HepG2 (cell line): ENCODE results near the gene HMHB1. TPM values are rescaled to one million over a fixed set of nuclear protein-coding genes. Genes with fewer than 3 reads are reported as not detected.

Experiments
- ATAC-seq: fragments of 200-7000 bp; cut with Tn5 transposase; 3 replicates; pipeline ENCODE4 v1.9.1; 2020; ENCODE audit warnings: mild to moderate bottlenecking, moderate library complexity
- BruUV-seq: library from RNA; stranded (reverse); fragments of 400-500 nt; replicated peaks from 2 replicates; lab custom pipeline; 2021; lab: Mats Ljungman, UMichigan
- CTCF ChIA-PET: fragments of 300-600 bp; formaldehyde crosslinking; extraction: SDS; loops from one replicate; lab custom pipeline; 2021; ENCODE audit warnings: low total read pairs, inconsistent platforms, low intra/inter-chr PET ratio; lab: Yijun Ruan, JAX
- POLR2A ChIA-PET: fragments of 350-600 bp; sonication (Branson Sonifier 250); formaldehyde crosslinking; loops from one replicate; lab custom pipeline; 2020; ENCODE audit warnings: antibody characterized with exemption, inconsistent platforms; lab: Yijun Ruan, JAX
- DNase-seq: peaks from one replicate; pipeline ENCODE4 v3.0.0-alpha.2; 2015; ENCODE audit warnings: low spot score
- FAIRE-seq: peaks from 3 replicates; lab custom pipeline; 2011; peaks lifted over from hg19 to GRCh38; lab: Jason Lieb, UNC
- H2AFZ ChIP-seq: one replicate; pipeline ENCODE4 v1.6.1; 2011; ENCODE audit warnings: low read length, inconsistent platforms
- H3K27ac ChIP-seq: fragments of 300-600 bp; 3 replicates; pipeline ENCODE4 v1.8.0; 2011; ENCODE audit warnings: mixed run types, mild to moderate bottlenecking, mixed read lengths, low read length, inconsistent platforms; ENCODE audit not compliant: insufficient read depth; ENCODE audit errors: extremely low read length
- H3K27me3 ChIP-seq, 2 experiments: fragments of 200-600 bp in 1 of 2; 2 replicates in 1 of 2; 3 replicates in 1 of 2; pipeline versions ENCODE4 v1.6.0 to v1.8.0; 2011; ENCODE audit warnings: low read length in 2 of 2, mild to moderate bottlenecking in 2 of 2, moderate library complexity in 2 of 2, inconsistent platforms in 1 of 2; ENCODE audit not compliant: insufficient read depth in 2 of 2, control insufficient read depth in 1 of 2
- H3K36me3 ChIP-seq, 2 experiments: fragments of 200-600 bp in 1 of 2; replicated peaks in 1 of 2; 2 replicates in 1 of 2; 3 replicates in 1 of 2; pipeline versions ENCODE4 v1.5.1 to v1.8.0; 2011; ENCODE audit warnings: low read length in 2 of 2, inconsistent platforms in 1 of 2; ENCODE audit not compliant: insufficient read depth in 2 of 2, control insufficient read depth in 1 of 2
- H3K4me1 ChIP-seq: 2 replicates; pipeline ENCODE4 v1.5.1; 2012; ENCODE audit warnings: low read length, inconsistent platforms; ENCODE audit not compliant: insufficient read depth
- H3K4me2 ChIP-seq: 2 replicates; pipeline ENCODE4 v1.6.0; 2011; ENCODE audit warnings: low read depth, low read length, inconsistent platforms
- H3K4me3 ChIP-seq, 3 experiments: fragments of 200-600 bp in 1 of 3; sonication (generic), shearing (Covaris generic) in 1 of 3; replicated peaks in 1 of 3; 2 replicates each; pipeline ENCODE4 v1.5.1; 2011 to 2016; ENCODE audit warnings: low read length in 3 of 3, inconsistent platforms in 2 of 3, low read depth in 2 of 3, mild to moderate bottlenecking in 2 of 3, control low read depth in 1 of 3, mixed read lengths in 1 of 3; ENCODE audit not compliant: insufficient read depth in 1 of 3
- H3K79me2 ChIP-seq: one replicate; pipeline ENCODE4 v1.6.1; 2011; ENCODE audit warnings: low read length, inconsistent platforms; ENCODE audit not compliant: insufficient read depth
- H3K9ac ChIP-seq: 2 replicates; pipeline ENCODE4 v1.6.0; 2011; ENCODE audit warnings: mild to moderate bottlenecking, low read depth, low read length, inconsistent platforms; ENCODE audit not compliant: insufficient read depth
- H3K9me3 ChIP-seq: 2 replicates; pipeline ENCODE4 v1.5.1; 2012; ENCODE audit warnings: mild to moderate bottlenecking, low read length
- H4K20me1 ChIP-seq: 2 replicates; pipeline ENCODE4 v1.6.0; 2011; ENCODE audit warnings: inconsistent platforms, mild to moderate bottlenecking, low read length, moderate library complexity; ENCODE audit not compliant: insufficient read depth
- AFF4 ChIP-seq: sonication (generic); formaldehyde crosslinking; IDR thresholded peaks from 2 replicates; pipeline ENCODE4 v1.4.0; 2020; ENCODE audit warnings: missing genetic modification reagents
- ATF2 ChIP-seq: sonication (generic); formaldehyde crosslinking; IDR thresholded peaks from 2 replicates; pipeline ENCODE4 v1.4.0; 2020; ENCODE audit warnings: missing genetic modification reagents
- DBP ChIP-seq: sonication (generic); formaldehyde crosslinking; IDR thresholded peaks from 2 replicates; pipeline ENCODE4 v1.4.0; 2020; ENCODE audit warnings: missing genetic modification reagents; ENCODE audit errors: not compliant biosample characterization
- ERF ChIP-seq: IDR thresholded peaks from 2 replicates; pipeline ENCODE4 v1.6.1; 2018; ENCODE audit warnings: missing biosample characterization, missing genetic modification reagents
- FOXP4 ChIP-seq: sonication (generic); formaldehyde crosslinking; IDR thresholded peaks from 2 replicates; pipeline ENCODE4 v1.4.0; 2020; ENCODE audit warnings: missing genetic modification reagents
- NR1H2 ChIP-seq: sonication (generic); formaldehyde crosslinking; IDR thresholded peaks from 2 replicates; pipeline ENCODE4 v1.8.1; 2022; ENCODE audit warnings: low read depth, missing genetic modification reagents, borderline replicate concordance
- PAF1 ChIP-seq: IDR thresholded peaks from 2 replicates; pipeline ENCODE4 v1.6.1; 2016; ENCODE audit warnings: missing genetic modification reagents, missing compliant biosample characterization
- PAX8 ChIP-seq: sonication (generic); formaldehyde crosslinking; IDR thresholded peaks from 2 replicates; pipeline ENCODE4 v1.8.0; 2022; ENCODE audit warnings: mild to moderate bottlenecking, missing genetic modification reagents, borderline replicate concordance
- RNF219 ChIP-seq: sonication (generic); formaldehyde crosslinking; IDR thresholded peaks from 2 replicates; pipeline ENCODE4 v1.5.0; 2020; ENCODE audit warnings: mild to moderate bottlenecking, missing genetic modification reagents
- SRSF4 ChIP-seq: fragments of 200-400 bp; formaldehyde crosslinking; IDR thresholded peaks from one replicate; pipeline ENCODE4 v1.6.1; 2018; ENCODE audit warnings: mild to moderate bottlenecking, low read depth, low read length, moderate library complexity; ENCODE audit not compliant: poor library complexity, severe bottlenecking
- ZNF10 ChIP-seq: sonication (generic); formaldehyde crosslinking; IDR thresholded peaks from 2 replicates; pipeline ENCODE4 v1.4.0; 2020; ENCODE audit warnings: mild to moderate bottlenecking, low read depth, missing genetic modification reagents, borderline replicate concordance
- ZNF124 ChIP-seq: sonication (generic); formaldehyde crosslinking; IDR thresholded peaks from 2 replicates; pipeline ENCODE4 v1.4.0; 2020; ENCODE audit warnings: missing genetic modification reagents
- ZNF335 ChIP-seq: sonication (generic); formaldehyde crosslinking; IDR thresholded peaks from 2 replicates; pipeline ENCODE4 v1.4.0; 2020; ENCODE audit warnings: missing genetic modification reagents
- ZNF552 ChIP-seq: sonication (generic); formaldehyde crosslinking; IDR thresholded peaks from 2 replicates; pipeline ENCODE4 v1.9.0; 2022; ENCODE audit warnings: missing genetic modification reagents, mild to moderate bottlenecking, borderline replicate concordance
- ZNF790 ChIP-seq: sonication (generic); formaldehyde crosslinking; IDR thresholded peaks from 2 replicates; pipeline ENCODE4 v1.8.0; 2022; ENCODE audit warnings: missing genetic modification reagents, mild to moderate bottlenecking, borderline replicate concordance
- in situ Hi-C: cut with HindIII; loops from 2 replicates; pipeline ENCODE4 v1.10.0; 2017; ENCODE audit warnings: low pct_unique_long_range_greater_than_20kb; ENCODE audit not compliant: extremely low pct_ligation_motif_present
- intact Hi-C: fragments of 100-400 bp; cut with micrococcal nuclease; formaldehyde crosslinking; loops from one replicate; pipeline ENCODE4 v1.10.0; 2022; ENCODE audit not compliant: unreplicated experiment
- polyA plus RNA-seq, 8 experiments: library from polyadenylated mRNA; depleted of rRNA in 3 of 8; stranded (reverse) in 7 of 8; unstranded in 1 of 8; fragments of >200 nt; fragmentation: Illumina TruSeq in 4 of 8; extraction: Trizol in 4 of 8; gene quantifications; 2 replicates each; pipeline versions ENCODE4 v1.2.1 to v1.2.3, GENCODE V29; 2011 to 2016; ENCODE audit warnings: low read depth in 4 of 8, missing spikeins in 1 of 8, mixed read lengths in 1 of 8; ENCODE audit not compliant: insufficient read depth in 1 of 8
- total RNA-seq, 5 experiments: library from RNA; depleted of rRNA; stranded (reverse); fragments of >200 nt; fragmentation: Illumina TruSeq; extraction: Trizol; gene quantifications; 2 replicates each; pipeline ENCODE4 v1.2.3, GENCODE V29; 2016; ENCODE audit warnings: low read depth in 1 of 5

Gene HMHB1
- total and polyA plus RNA-seq, 2 of the 13 experiments (the other 11 are each of a cell fraction or from before 2014, with no cell fraction given), result not detected

- no peaks in the 10 kb centered on the region for H4K20me1 ChIP-seq
- no peak overlapping the region for H2AFZ ChIP-seq
- H3K36me3 ChIP-seq, result no peaks in the 10 kb centered on the region
- no peak overlapping the region for H3K9ac ChIP-seq
- no peak overlapping the region for H3K27ac ChIP-seq
- POLR2A ChIA-PET, result no interaction called here
- no peak overlapping the region for H3K4me3 ChIP-seq
- CTCF ChIA-PET, result no interaction called here
- no peak overlapping the region for H3K4me2 ChIP-seq
- no TSS peak for BruUV-seq
- H3K27me3 ChIP-seq, result no peaks in the 10 kb centered on the region
- H3K79me2 ChIP-seq, result no peaks in the 10 kb centered on the region
- DNase-seq, result no peak
- in situ Hi-C loops, result no loop called here
- H3K4me1 ChIP-seq, result no peaks in the 10 kb centered on the region
- intact Hi-C loops, result no loop called here
- no peak for ATAC-seq
- H3K9me3 ChIP-seq, result no peaks in the 10 kb centered on the region
- no peak for FAIRE-seq
- TF ChIP-seq SRSF4, result no peak
- TF ChIP-seq ATF2, result no peak
- no peak for TF ChIP-seq ZNF10 (CRISPR knock-in tag)
- no peak for TF ChIP-seq RNF219
- no peak for TF ChIP-seq ERF (CRISPR knock-in tag)
- TF ChIP-seq PAF1 (CRISPR knock-in tag), result no peak
- TF ChIP-seq NR1H2, result no peak
- no peak for TF ChIP-seq AFF4
- no peak for TF ChIP-seq ZNF124 (CRISPR knock-in tag)
- TF ChIP-seq FOXP4 (CRISPR knock-in tag), result no peak
- TF ChIP-seq PAX8, result no peak
- TF ChIP-seq DBP (CRISPR knock-in tag), result no peak
- no peak for TF ChIP-seq ZNF790 (CRISPR knock-in tag)
- TF ChIP-seq ZNF552 (CRISPR knock-in tag), result no peak
- TF ChIP-seq ZNF335 (CRISPR knock-in tag), result no peak
These were observed 29.5 kb downstream of the HMHB1 start for GRCh38 chr5:143841446-143841845.
